Coronary artery (tissue), 2 donors: ENCODE measurements around the gene METTL25.

Experiments used
- DNase-seq: peaks from one replicate; pipeline ENCODE4 v3.0.0-alpha.2; 2017; ENCODE audit warnings: low spot score
- H3K27ac ChIP-seq, 2 donors: fragments of 200-600 bp; sonication (generic); one replicate each; pipeline ENCODE4 v1.5.1; 2016 to 2019
- H3K4me3 ChIP-seq: fragments of 200-600 bp; sonication (generic); 2 replicates; pipeline ENCODE4 v1.5.1; 2016; ENCODE audit warnings: mild to moderate bottlenecking, moderate library complexity
- CTCF ChIP-seq: fragments of 200-600 bp; sonication (generic); IDR thresholded peaks from one replicate; pipeline ENCODE4 v1.5.1; 2019; ENCODE audit warnings: antibody characterized with exemption

METTL25 gene

GRCh38 chr12:82476511-82476910 lies 118.2 kb downstream of the METTL25 start:
- DNase-seq = no peak
- no peak for TF ChIP-seq CTCF

GRCh38 chr12:82479511-82479910 lies 121.2 kb downstream of the METTL25 start:
- Histone ChIP-seq H3K27ac (no peak overlapping the region), H3K4me3 (no peak overlapping the region)
- no peak for DNase-seq
- TF ChIP-seq CTCF = no peak

More at GRCh38 chr12:82476511-82476910, 118.2 kb downstream of the METTL25 start:
- H3K27ac ChIP-seq = no peak overlapping the region
- H3K4me3 ChIP-seq = no peak overlapping the region

GRCh38 chr12:82480606-82481005 lies 122.3 kb downstream of the METTL25 start:
- Histone ChIP-seq H3K27ac (no peak overlapping the region), H3K4me3 (no peak overlapping the region)
- DNase-seq = no peak
- TF ChIP-seq CTCF = no peak

- no peak for DNase-seq
- H3K4me3 ChIP-seq = no peak overlapping the region
- H3K27ac ChIP-seq = no peak overlapping the region
- no peak for TF ChIP-seq CTCF
Measured at GRCh38 chr12:82481954-82482353, 123.6 kb downstream of the METTL25 start.

GRCh38 chr12:82486524-82487235 lies 128.4 kb downstream of the METTL25 start:
- no peak for TF ChIP-seq CTCF
- no peak for DNase-seq
- Histone ChIP-seq H3K27ac (no peak overlapping the region), H3K4me3 (no peak overlapping the region)

GRCh38 chr12:82504409-82504808 lies 146.1 kb downstream of the METTL25 start:
- no peak overlapping the region for H3K27ac ChIP-seq
- no peak for DNase-seq
- TF ChIP-seq CTCF = no peak
- no peak overlapping the region for H3K4me3 ChIP-seq

- TF ChIP-seq CTCF = no peak
- Histone ChIP-seq H3K27ac (no peak overlapping the region), H3K4me3 (no peak overlapping the region)
- no peak for DNase-seq
Measured at GRCh38 chr12:82505150-82505549, 146.8 kb downstream of the METTL25 start.
